Stimulated activated naive CD4-positive, alpha-beta T cell (primary cell): Measurements from ENCODE around the gene SLC12A6.
"Not testable (repeated sequence)": the region's sequence is repeated elsewhere in the genome, so short reads cannot be mapped to it uniquely, and the experiment has no call there.

Experiments used
- DNase-seq, 6 experiments: peaks; one replicate each; lab custom pipeline; 2025; lab: John Stamatoyannopoulos, UW

Gene SLC12A6

DNA sequence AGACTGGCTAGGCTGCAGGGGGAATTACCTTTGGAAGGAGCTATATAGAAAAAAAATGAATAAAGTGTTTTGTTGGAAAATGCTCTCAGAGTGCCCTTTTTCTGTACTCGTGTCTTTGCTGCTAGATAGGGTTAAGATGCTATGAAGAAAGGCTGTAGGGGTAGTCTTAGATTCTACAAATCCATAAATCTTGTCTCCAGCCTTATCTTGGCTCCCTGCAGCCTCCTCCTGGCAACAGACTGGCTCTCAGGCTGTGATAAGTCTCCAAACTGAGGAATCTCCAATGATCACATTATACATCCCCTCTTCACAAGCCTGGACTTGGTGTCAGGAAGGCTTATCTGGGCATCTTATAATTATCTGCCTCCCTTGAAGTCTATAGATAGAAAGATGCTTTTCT, 20.1 kb upstream of the SLC12A6 start:
- no peak for DNase-seq

DNA sequence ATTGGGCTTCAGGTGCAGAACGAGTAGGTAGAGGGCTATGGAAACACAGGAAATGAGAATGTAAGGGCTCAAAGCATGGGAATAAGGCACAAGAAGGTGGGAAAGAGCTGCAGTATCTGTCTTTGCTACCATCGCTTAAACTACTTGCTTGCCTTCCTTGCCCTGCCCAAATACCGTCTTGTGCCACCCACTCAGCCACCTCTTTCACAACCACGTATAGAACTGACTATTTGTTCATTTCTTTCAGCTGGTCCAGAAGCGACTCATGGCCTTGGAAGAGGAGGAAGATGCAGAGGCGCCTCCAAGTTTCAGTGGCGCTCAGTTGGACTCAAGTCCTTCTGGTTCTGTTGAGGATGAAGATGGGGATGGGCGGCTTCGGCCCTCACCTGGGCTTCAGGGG, 17.7 kb upstream of the SLC12A6 start:
- DNase-seq = no peak

DNA sequence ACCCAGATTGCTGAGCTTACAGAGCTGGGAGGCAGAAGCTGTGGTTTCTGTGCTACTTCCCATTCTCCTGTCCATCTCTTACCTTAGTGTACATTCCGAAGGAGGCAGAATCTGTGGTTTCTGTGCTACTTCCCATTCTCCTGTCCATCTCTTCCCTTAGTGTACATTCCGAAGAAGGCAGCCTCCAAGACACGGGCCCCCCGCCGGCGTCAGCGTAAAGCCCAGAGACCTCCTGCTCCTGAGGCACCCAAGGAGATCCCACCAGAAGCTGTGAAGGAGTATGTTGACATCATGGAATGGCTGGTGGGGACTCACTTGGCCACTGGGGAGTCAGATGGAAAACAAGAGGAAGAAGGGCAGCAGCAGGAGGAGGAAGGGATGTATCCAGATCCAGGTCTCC, 16.7 kb upstream of the SLC12A6 start:
- no peak for DNase-seq

DNA sequence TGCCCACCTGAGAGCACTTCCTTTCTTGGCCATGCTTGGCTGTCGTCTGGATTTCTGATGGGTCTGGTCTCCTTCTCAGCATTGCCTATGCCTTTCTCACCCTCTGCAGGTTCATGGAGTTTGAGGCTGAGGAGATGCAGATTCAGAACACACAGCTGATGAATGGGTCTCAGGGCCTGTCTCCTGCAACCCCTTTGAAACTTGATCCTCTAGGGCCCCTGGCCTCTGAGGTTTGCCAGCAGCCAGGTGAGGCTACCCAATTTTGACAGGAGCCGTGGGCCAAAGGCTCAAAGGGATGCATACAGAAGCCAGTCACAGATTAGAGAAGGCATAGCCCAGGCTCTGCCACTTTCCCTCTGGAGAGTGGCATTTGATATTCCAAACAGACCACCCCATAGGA, 16.0 kb upstream of the SLC12A6 start:
- DNase-seq = no peak

DNA sequence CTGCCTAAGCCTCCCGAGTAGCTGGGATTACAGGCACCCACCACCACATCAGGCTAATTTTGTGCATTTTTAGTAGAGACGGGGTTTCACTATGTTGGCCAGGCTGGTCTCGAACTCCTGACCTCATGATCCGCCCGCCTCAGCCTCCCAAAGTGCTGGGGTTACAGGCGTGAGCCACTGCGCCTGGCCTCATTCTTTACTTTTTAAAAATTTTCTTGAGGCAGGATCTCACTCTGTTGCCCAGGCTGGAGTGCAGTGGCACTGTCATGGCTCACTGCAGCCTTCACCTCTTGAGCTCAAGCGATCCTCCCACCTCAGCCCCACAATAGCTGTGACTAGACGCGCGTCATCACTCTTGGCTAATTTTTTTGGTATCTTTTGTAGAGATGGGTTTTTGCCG, 15.4 kb upstream of the SLC12A6 start:
- DNase-seq = not testable (repeated sequence)

DNA sequence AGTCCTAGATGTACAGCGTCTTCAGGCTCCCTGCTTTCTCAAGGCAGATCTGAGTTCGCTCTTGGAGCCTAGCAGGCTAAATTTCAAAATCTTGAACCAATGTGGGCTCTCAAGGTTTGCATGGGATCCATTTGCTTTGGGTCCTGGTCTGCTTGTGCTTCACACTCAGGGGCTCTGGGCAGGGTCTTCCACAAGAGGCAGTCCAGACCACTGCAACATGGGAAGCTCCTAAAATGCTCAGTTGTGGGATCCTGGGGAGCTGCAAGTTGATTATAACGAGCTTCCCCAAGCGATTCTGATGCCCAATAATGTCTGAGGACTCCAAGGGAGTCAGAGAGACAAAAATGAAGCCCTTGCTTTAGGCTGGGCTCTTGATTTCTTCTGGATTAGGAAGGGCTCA, 12.2 kb upstream of the SLC12A6 start:
- DNase-seq = no peak

DNA sequence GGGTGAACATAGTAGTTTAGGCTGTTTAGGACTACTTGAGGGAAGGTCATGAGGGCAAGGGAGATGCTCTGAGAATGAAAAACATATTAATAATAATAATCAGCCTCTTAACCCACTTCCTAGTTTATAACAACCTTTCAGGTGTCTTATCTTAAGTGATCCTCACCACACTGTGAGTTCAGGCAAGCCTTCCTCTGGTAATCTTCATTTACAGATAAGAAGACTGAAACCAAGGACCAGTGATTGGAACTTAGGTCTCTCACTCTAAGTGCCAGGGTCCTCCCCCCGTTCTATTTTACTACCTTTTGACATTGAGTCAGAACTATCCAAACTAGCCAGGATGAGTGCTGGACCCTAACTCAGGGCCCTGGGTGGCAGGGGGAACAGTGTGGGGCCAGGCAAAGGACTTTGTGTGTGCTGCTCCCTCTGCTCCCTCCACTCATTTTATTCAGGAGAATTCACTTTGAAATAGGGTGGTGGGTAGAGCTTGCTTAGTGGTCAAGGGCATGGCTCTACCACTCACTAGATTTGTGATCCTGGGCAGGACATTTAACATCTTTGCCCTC, 11.2 kb upstream of the SLC12A6 start:
- no peak for DNase-seq

DNA sequence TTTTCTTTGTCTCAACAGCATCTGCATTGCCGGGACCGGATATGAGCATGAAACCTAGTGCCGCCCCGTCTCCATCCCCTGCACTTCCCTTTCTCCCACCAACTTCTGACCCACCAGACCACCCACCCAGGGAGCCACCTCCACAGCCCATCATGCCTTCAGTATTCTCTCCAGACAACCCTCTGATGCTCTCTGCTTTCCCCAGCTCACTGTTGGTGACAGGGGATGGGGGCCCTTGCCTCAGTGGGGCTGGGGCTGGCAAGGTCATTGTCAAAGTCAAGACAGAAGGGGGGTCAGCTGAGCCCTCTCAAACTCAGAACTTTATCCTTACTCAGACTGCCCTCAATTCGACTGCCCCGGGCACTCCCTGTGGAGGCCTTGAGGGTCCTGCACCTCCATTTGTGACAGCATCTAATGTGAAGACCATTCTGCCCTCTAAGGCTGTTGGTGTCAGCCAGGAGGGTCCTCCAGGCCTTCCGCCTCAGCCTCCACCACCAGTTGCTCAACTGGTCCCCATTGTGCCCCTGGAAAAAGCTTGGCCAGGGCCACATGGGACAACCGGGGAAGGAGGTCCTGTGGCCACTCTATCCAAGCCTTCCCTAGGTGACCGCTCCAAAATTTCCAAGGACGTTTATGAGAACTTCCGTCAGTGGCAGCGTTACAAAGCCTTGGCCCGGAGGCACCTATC, 10.5 kb upstream of the SLC12A6 start:
- DNase-seq = no peak

DNA sequence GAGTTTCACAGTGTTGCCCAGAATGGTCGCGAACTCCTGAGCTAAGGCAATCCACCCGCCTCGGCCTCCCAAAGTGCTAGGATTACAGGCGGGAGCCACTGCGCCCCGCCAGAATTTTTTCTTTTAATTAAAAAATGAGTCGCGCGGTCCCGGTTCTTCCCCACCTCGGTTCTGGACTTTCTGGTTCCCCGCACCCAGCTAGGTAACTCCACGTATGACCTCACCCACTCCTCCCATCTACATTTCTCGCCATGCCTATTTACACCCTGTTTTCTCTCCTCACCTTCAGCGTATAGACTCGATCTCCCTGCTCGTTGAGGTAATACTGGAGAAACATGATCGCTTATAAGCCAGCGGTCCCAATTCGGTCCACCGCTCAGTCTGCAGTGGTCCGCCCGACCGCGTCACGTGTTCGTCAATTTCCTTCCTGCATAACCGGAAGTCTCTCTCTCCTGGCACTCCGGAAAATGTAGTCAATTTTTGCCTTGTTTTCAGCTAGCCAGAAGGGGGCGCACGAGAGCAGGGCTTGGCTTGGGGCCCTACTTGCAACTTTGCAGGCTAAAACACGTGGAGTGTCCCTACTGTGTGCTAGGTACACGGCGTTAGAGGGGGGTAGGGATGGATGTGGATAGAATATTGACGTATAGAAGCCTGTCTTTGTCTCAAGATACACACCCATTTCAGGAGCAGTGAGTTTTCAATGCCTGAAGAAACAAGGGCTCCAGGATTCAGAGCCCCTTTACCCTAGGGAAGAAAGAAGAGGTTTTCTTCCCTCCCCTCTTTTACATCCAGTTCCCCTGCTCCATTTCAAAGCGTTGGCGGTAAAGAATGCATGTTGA, 5.4 kb upstream of the SLC12A6 start, which contains the start of the genes NOP10 and NUTM1:
Gene NOP10, minus strand, starts transcription at position 400 of the 839 bp plus-strand sequence. Its CDS starts 63 bp downstream, at position 337.
Gene NUTM1, plus strand, starts transcription at position 579 of the 839 bp plus-strand sequence. CDS start 382 bp downstream, outside the sequence.
- peak; percentile 82 to 93 (median 88) for DNase-seq

DNA sequence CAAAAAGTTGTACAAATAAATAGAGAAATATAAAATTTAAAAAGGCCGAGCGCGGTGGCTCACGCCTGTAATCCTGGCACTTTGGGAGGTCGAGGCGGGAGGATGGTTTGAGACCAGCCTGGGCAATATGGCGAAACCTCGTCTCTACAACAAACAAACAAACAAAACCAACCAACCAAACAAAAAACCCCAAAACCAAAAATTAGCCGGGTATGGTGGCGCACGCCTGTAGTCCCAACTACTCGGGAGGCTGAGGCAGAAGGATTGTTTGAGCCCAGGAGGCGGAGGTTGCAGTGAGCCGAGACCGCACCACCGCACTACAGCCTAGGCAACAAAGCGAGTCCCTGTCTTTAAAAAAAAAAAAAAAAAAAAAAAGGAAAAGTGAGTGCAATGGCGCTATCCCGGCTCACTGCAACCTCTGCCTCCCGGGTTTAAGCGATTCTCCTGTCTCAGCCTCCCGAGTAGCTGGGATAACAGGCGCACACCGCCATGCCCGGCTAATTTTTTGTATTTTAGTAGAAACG, 4.7 kb upstream of the SLC12A6 start:
- DNase-seq = peak in 1 of 6 experiments; percentile 33

DNA sequence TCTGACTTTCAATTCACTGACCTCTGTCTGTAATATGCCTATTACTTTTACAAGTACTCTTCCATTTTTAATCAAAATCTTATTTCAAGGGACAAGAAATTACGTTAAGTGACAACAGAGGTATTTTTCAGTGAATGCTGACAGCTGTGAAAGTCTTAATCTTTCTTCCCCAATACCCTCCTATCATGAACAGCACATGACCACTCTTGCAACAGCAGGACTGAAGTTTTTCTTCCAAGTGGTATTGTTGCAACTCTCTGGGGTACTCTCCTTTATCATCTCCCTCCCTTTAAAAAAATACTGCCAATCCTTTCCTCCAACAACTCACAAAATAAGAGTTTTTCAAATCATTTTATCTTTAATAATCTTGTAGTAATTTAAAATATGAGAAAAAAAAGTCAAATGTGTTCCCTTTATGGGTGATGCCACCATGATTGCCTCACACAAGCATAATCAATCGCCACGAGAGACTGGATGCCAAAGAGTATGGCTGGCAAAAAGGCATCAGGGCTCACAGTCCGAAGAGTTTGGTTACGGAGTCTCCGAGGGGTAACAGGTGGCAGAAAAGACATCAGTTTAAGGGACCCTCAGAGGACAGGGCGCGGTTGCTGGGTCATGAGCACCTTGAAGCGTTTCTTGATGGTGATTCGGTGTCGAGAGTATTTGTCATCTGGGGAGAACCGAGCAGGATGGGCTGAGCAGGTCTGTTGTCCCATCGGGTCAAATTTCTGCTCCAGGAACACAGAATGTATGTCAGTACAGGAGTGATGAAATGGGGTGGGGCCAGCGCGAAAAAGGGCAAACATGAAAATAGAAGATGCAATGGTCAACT, 4.0 kb upstream of the SLC12A6 start:
- DNase-seq = no peak

DNA sequence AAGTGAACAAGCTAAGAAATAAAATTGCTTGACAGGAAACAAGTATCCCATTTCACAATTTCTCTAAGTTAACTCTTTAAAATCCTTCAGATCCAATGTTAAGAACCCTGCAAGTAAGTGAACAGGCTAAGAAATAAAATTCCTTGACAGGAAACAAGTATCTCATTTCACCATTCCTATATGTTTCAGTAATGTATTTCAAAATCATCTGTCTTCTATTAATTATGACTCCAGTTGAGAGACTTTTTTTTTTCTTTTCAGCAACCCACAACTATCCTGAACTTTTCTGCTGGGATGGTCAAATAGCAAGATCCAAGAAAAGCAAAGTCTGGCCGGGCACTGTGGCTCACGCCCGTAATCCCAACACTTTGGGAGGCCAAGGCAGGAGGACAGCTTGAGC, 2.4 kb upstream of the SLC12A6 start:
- DNase-seq = no peak

DNA sequence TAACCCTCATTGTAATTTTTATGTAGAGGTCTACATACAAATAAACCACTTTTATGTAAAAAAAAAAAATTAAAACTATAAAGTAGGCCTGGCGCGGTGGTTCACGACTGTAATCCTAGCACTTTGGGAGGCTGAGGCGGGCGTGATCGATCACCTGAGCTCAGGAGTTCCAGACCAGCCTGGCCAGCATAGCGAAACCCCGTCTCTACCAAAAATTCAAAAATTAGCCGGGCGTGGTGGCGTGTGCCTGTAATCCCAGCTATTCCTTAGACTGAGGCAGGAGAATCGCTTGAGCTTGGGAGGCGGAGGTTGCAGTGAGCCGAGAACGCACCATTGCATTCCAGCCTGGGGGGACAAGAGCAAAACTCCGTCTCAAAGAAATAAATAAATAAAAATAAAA, 766 bp upstream of the SLC12A6 start:
- DNase-seq = no peak

DNA sequence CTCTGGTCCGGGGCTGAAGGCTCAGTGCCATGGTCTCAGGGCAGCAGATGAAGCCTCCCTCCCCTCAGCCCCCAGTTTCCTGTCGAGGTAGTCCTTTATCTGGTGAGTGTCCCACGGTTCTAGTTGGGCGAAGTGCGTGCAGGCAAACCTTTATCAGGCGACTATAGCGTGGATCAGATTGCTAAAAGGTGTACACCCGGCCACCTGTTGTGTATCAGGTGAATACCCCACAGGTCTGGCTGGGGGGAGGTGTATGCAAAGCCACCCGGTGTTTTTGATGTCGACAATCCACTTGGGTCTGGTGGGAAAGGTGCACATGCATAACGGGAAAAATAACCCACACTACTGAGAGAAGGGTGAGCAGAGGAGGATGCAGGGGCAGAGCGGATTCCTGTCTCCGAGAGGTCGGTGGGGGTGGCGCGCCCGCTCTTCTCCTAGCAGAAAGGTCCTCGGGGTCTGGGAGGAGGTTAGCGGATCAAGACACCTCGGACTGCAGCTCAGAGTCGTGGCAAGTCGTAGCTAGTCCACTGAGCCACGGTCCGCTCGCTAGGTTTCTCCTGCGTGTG, 507 bp downstream of the SLC12A6 start:
- DNase-seq = peak in 3 of 6 experiments; percentile 43 to 72 (median 43)

DNA sequence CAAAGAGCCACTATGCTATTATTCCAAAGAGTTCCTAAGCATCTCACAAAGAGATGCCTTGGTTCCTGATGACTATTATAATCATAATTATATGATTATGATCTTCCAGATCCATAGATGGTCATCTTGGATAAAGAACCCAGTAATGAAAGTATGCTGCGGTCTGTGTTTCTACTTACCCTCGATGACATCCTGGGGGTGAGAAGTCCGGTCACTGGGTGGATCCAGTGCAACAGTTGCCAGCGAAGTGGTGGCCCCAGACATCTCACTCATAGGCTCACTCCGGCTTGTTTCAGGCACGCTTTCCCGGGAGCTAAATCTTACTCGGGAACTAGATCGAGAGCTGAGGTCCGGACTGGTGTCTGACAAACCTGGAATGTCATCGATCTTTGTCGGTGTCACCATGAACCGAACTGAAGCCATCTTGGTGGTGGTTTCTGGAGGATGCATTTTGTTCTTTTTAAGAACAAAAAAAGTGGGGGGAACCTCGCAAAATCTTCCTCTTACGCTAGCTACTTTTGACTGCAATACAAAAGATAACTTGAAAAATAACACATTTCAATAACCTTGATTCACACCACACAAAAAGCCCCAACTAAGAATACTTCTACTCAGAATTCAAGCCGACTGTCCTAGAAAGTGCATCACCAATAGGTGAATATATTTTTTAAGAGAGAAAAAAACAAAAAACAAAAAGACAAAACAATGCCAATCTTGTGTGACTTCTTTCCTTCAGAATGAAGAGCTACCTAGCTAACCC, 1.2 kb downstream of the SLC12A6 start:
- DNase-seq = no peak

DNA sequence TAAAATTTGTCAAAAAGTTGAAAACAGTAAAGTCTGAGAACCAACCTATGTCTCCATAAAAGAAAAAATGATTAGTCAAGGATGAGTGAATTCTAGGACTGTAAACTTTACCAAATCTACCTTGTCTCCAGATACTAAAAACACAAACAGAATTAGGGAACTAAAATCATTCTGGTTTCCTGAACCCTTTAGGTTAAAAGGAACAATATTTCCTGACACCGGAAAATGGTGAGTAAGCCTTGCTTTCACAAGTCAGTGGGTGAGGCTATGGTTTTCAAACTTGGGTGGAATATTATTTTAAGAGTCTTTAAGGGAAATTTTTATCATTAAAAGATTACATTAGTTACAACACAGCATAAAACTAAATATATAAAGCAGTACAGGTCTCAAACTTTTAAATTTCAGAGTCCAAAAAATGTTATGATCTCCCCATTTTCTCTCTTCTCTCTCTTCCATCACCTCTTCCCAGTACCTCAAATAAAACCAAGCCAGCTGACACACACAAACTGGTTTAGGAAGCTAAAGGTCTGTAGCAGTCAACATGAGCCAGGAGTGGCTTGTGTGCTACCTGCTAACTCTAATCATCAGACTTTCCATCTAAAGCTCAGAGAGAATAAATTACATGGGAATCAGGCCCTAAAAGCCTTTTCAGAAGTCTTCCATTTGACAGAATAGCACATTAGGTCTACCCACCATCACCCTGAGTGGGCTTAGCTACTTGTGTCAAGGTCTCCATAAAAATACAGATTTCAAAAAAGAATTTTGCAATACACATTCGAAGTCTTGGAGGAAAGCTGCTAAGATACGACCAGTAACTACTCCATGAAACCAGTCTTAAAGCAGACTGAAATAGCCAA, 2.2 kb downstream of the SLC12A6 start:
- peak in 1 of 6 experiments; percentile 6 for DNase-seq

DNA sequence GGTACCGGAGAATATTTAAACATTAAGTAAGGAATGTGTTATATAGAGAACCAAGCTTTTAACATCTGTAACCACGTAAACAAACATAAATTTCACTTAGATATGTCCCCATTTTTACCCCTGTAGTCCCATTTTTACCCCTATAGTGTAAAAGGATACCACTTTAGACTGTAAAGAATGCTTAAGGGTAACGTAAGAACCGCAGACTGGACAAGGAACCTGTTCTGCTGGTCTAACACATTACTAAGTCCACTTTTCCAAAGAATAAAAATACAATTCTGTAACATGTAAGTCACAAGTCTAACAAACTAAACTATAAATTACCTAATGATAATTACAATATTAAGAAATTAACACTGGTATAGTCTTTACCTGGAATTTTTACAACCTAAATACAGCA, 2.9 kb downstream of the SLC12A6 start:
- DNase-seq = no peak

DNA sequence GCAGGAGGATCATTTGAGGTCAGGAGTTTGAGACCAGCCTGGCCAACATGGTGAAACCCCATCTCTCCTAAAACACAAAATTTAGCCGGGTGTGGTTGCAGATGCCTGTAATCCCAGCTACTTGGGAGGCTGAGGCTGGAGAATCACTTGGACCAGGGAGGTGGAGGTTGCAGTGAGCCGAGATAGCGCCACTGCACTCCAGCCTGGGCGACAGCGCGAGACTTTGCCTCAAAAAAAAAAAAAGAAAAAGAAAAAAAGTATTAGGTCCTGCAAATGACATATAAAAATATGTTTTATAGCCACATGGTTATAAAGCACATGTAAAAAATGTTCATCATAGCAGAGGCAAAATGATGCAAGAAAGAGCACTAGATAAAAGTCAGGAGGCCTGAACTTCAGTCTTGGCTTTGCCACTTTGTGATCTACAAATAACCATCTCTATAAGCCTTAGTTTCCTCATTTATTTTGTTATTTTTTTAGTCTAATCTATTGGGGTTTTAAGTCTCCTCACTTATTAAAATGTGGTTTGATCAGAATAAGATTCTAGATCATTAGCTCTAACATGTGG, 4.9 kb downstream of the SLC12A6 start:
- DNase-seq = no peak

DNA sequence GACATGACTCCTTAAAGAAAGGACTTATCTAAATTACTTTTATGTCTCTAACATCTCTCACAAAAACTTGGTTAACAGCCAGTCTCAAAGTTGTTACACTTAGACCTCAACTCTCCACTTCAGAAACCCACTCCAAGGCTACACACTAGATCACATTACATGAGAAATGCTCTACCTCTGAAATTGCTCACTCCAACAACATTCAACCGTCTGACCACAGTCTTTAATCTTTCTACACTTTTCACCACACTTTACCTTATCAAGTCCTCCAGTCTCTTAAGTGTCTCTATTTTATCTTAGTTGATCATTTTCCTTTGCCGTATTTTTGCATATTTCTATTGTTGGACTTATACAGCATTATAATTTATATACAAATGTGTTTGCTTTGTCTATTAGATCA, 5.8 kb downstream of the SLC12A6 start:
- peak in 2 of 6 experiments; percentile 7 to 14 for DNase-seq
